K562 (cell line): Measurements from ENCODE around the gene RIMKLA. TPM values are rescaled to one million over a fixed set of nuclear protein-coding genes. Genes with fewer than 3 reads are reported as not detected.

Experiments
- BCOR ChIP-seq: fragments of 450-650 bp; IDR thresholded peaks from 2 replicates; pipeline ENCODE4 v1.6.1; 2016
- CBX3 ChIP-seq, 2 experiments: IDR thresholded peaks; 1 replicate in 1 of 2; 2 replicates in 1 of 2; pipeline ENCODE4 v1.6.1; 2012; ENCODE audit warnings: inconsistent platforms in 2 of 2, low read length in 2 of 2, borderline replicate concordance in 1 of 2, control low read depth in 1 of 2
- DACH1 ChIP-seq: fragments of 450-650 bp; IDR thresholded peaks from 2 replicates; pipeline ENCODE4 v1.6.1; 2018; ENCODE audit not compliant: partially characterized antibody
- DMBX1 ChIP-seq: fragments of 250-450 bp; sonication (Bioruptor Pico); IDR thresholded peaks from 2 replicates; pipeline ENCODE4 v1.8.0; 2022; ENCODE audit warnings: inconsistent platforms, mild to moderate bottlenecking, moderate library complexity, borderline replicate concordance
- FOXK2 ChIP-seq, 2 experiments: fragments of 450-650 bp; IDR thresholded peaks in 1 of 2; conservative IDR thresholded peaks in 1 of 2; 2 replicates each; pipeline ENCODE4 v1.6.1; 2016; ENCODE audit warnings: low read depth in 2 of 2, mild to moderate bottlenecking in 1 of 2
- ILF3 ChIP-seq: fragments of 450-650 bp; IDR thresholded peaks from 2 replicates; pipeline ENCODE4 v1.6.1; 2018; ENCODE audit warnings: antibody characterized with exemption, mild to moderate bottlenecking, moderate library complexity, borderline replicate concordance
- MAZ ChIP-seq, 2 experiments: fragments of 450-650 bp in 1 of 2; sonication (generic) in 1 of 2; formaldehyde crosslinking; IDR thresholded peaks in 1 of 2; conservative IDR thresholded peaks in 1 of 2; 2 replicates each; pipeline versions ENCODE4 v1.4.0 to v1.5.0; 2020; ENCODE audit warnings: mild to moderate bottlenecking in 1 of 2, missing genetic modification reagents in 1 of 2
- NFIC ChIP-seq: fragments of 450-650 bp; IDR thresholded peaks from 2 replicates; pipeline ENCODE4 v1.6.1; 2017; ENCODE audit warnings: mild to moderate bottlenecking, inconsistent platforms
- NR2C1 ChIP-seq, 2 experiments: fragments of 450-650 bp; IDR thresholded peaks; 2 replicates each; pipeline ENCODE4 v1.6.1; 2017; ENCODE audit warnings: mild to moderate bottlenecking in 2 of 2, antibody characterized with exemption in 1 of 2, inconsistent platforms in 1 of 2, missing compliant biosample characterization in 1 of 2, missing genetic modification characterization in 1 of 2
- POLR2AphosphoS5 ChIP-seq: IDR thresholded peaks from 2 replicates; pipeline ENCODE4 v1.6.1; 2011; ENCODE audit warnings: mild to moderate bottlenecking, low read depth, low read length, moderate library complexity; ENCODE audit not compliant: control insufficient read depth, insufficient read depth
- RBM17 ChIP-seq: fragments of 200-400 bp; formaldehyde crosslinking; IDR thresholded peaks from 2 replicates; pipeline ENCODE4 v1.6.1; 2017; ENCODE audit warnings: low read depth, mild to moderate bottlenecking, low read length, borderline replicate concordance
- SMAD4 ChIP-seq: fragments of 250-450 bp; sonication (Bioruptor Pico); conservative IDR thresholded peaks from 2 replicates; pipeline ENCODE4 v1.8.0; 2021; ENCODE audit warnings: inconsistent platforms, mild to moderate bottlenecking, moderate library complexity
- ZNF263 ChIP-seq: sonication (generic); formaldehyde crosslinking; IDR thresholded peaks from 2 replicates; pipeline ENCODE4 v1.8.0; 2022; ENCODE audit warnings: mild to moderate bottlenecking, missing genetic modification reagents, borderline replicate concordance
- polyA plus RNA-seq, 8 experiments: library from polyadenylated mRNA; depleted of rRNA in 4 of 8; stranded (reverse) in 5 of 8; unstranded in 3 of 8; fragments of >200 nt; fragmentation: Nextera tagmentation in 2 of 8; fragmentation: Illumina TruSeq in 1 of 8; extraction: Ambion mirVana in 2 of 8; extraction: Trizol in 1 of 8; gene quantifications; 2 replicates each; pipeline versions ENCODE4 v1.2.1 to v1.2.3, GENCODE V29; 2011 to 2014; ENCODE audit warnings: inconsistent platforms in 1 of 8, missing spikeins in 1 of 8
- total RNA-seq, 7 experiments: library from RNA; depleted of rRNA in 6 of 7; stranded (reverse); fragments of >200 nt in 6 of 7; fragmentation: Illumina TruSeq in 2 of 7; extraction: Trizol in 2 of 7; gene quantifications; 2 replicates each; pipeline versions ENCODE4 v1.2.1 to v1.2.3, GENCODE V29; 2011 to 2021; ENCODE audit warnings: low replicate concordance in 1 of 7
- TF ChIP-seq, protein P1 (sequence below), 2 experiments: IDR thresholded peaks; 2 replicates each; pipeline ENCODE4 v1.6.1; 2011; ENCODE audit warnings: borderline replicate concordance in 1 of 2, control low read depth in 1 of 2, low read depth in 1 of 2, low read length in 1 of 2, mild to moderate bottlenecking in 1 of 2, mixed read lengths in 1 of 2, moderate library complexity in 1 of 2; ENCODE audit not compliant: insufficient read depth in 1 of 2, insufficient read length in 1 of 2, poor library complexity in 1 of 2, severe bottlenecking in 1 of 2; ENCODE audit errors: extremely low read depth in 1 of 2
- TF ChIP-seq, protein P2 (sequence below), 2 experiments: IDR thresholded peaks; 2 replicates each; pipeline ENCODE4 v1.6.1; 2012; ENCODE audit warnings: improper control_type of control experiment in 2 of 2, low read depth in 2 of 2, low read length in 2 of 2, borderline replicate concordance in 1 of 2
- TF ChIP-seq, protein P3 (sequence below): fragments of 450-650 bp; formaldehyde crosslinking; IDR thresholded peaks from 2 replicates; pipeline ENCODE4 v1.4.0; 2020; ENCODE audit warnings: mild to moderate bottlenecking, moderate library complexity
- TF ChIP-seq, protein P4 (sequence below): fragments of 250-450 bp; sonication (Bioruptor Pico); IDR thresholded peaks from 2 replicates; pipeline ENCODE4 v1.9.0; 2021; ENCODE audit warnings: mild to moderate bottlenecking, inconsistent platforms

RIMKLA gene
- total and polyA plus RNA-seq, 9 of the 15 experiments (the other 6 are each of a cell fraction or from before 2014, with no cell fraction given), result 0.02 TPM; not detected in 8

DNA sequence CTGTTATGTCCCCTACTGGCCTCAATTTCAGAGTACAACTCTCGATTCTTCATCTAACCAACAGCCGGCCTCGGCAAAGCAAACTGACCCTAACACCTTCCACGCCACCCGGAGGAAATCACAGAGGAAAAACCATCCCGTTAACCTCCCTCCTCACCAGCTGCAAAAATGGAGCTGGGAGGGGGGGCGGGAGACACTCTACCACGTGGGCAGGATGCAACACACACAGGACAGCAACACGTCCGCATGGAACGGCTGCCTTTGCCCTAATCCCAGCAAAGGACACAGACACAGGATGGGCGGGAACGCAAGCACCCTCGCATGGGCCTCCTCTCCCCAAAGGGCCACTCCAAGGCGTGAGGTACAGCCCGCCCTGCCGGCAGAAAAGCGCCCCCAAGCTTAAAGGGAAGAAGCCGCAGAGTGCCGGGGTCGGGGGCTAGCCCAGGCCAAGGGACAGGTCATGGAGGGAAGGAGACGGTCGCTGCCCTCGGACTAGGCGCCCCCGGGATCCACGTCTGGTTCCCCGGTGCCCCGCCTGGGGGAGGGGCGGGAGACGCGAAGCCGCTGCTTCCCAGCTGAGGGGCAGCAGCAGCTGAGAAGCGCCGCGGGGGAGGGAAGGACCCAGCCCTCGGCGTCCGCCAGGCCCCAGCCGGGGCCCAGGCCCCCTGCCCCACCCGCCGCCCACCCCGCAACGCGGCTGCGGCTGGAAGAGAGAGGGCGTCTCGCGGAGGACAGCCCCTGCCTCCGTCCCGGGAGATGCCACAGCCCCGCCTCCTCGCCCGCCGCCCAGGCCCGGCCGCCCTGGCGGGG is 46.1 kb upstream of the RIMKLA start (continued):
- TF ChIP-seq, protein P1, sequence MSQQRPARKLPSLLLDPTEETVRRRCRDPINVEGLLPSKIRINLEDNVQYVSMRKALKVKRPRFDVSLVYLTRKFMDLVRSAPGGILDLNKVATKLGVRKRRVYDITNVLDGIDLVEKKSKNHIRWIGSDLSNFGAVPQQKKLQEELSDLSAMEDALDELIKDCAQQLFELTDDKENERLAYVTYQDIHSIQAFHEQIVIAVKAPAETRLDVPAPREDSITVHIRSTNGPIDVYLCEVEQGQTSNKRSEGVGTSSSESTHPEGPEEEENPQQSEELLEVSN (IDR thresholded peaks at IDR 0.05; ENCODE audit: borderline replicate concordance in 1 of 2, extremely low read depth in 1 of 2, insufficient read depth in 1 of 2, insufficient read length in 1 of 2, low read depth in 1 of 2, low read length in 1 of 2, poor library complexity in 1 of 2, severe bottlenecking in 1 of 2), result peak; percentile 78 to 81
- 0 out of 2 replicates have a peak, but pooled peaks have one; percentile 14 for TF ChIP-seq ZNF263 (CRISPR knock-in tag)
- no peak for TF ChIP-seq ILF3
- TF ChIP-seq, protein P2, sequence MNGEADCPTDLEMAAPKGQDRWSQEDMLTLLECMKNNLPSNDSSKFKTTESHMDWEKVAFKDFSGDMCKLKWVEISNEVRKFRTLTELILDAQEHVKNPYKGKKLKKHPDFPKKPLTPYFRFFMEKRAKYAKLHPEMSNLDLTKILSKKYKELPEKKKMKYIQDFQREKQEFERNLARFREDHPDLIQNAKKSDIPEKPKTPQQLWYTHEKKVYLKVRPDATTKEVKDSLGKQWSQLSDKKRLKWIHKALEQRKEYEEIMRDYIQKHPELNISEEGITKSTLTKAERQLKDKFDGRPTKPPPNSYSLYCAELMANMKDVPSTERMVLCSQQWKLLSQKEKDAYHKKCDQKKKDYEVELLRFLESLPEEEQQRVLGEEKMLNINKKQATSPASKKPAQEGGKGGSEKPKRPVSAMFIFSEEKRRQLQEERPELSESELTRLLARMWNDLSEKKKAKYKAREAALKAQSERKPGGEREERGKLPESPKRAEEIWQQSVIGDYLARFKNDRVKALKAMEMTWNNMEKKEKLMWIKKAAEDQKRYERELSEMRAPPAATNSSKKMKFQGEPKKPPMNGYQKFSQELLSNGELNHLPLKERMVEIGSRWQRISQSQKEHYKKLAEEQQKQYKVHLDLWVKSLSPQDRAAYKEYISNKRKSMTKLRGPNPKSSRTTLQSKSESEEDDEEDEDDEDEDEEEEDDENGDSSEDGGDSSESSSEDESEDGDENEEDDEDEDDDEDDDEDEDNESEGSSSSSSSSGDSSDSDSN (IDR thresholded peaks at IDR 0.05; ENCODE audit: borderline replicate concordance in 1 of 2, low read depth in 2 of 2, low read length in 2 of 2), result peak in 1 of 2 experiments; percentile 67; a peak in 1 of 4 replicates
- TF ChIP-seq MAZ (CRISPR knock-in tag; conservative IDR thresholded peaks at IDR 0.05 in 1 of 2, IDR thresholded peaks at IDR 0.05 in 1 of 2), result peak in 1 of 2 experiments; percentile 14; a peak in 1 of 4 replicates
- TF ChIP-seq NR2C1 (IDR thresholded peaks at IDR 0.05), result peak; percentile 14; the same call in 1 of the 2 replicates
- peak; percentile 18; the same call in 1 of the 2 replicates for TF ChIP-seq NR2C1 (tag; IDR thresholded peaks at IDR 0.05)
- no peak for TF ChIP-seq CBX3 (IDR thresholded peaks at IDR 0.05; ENCODE audit: borderline replicate concordance in 1 of 2, low read length in 2 of 2)
- peak; percentile 62; the same call in 1 of the 2 replicates for TF ChIP-seq SMAD4 (CRISPR knock-in tag)
- TF ChIP-seq DACH1, result peak; percentile 34
- TF ChIP-seq, protein P3, sequence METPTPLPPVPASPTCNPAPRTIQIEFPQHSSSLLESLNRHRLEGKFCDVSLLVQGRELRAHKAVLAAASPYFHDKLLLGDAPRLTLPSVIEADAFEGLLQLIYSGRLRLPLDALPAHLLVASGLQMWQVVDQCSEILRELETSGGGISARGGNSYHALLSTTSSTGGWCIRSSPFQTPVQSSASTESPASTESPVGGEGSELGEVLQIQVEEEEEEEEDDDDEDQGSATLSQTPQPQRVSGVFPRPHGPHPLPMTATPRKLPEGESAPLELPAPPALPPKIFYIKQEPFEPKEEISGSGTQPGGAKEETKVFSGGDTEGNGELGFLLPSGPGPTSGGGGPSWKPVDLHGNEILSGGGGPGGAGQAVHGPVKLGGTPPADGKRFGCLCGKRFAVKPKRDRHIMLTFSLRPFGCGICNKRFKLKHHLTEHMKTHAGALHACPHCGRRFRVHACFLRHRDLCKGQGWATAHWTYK, result no peak
- no peak for TF ChIP-seq DMBX1 (CRISPR knock-in tag)
- TF ChIP-seq BCOR, result 0 out of 2 replicates have a peak, but pooled peaks have one; percentile 9
- no peak for TF ChIP-seq RBM17
- TF ChIP-seq NFIC, result 0 out of 2 replicates have a peak, but pooled peaks have one; percentile 2
- TF ChIP-seq, protein P4, sequence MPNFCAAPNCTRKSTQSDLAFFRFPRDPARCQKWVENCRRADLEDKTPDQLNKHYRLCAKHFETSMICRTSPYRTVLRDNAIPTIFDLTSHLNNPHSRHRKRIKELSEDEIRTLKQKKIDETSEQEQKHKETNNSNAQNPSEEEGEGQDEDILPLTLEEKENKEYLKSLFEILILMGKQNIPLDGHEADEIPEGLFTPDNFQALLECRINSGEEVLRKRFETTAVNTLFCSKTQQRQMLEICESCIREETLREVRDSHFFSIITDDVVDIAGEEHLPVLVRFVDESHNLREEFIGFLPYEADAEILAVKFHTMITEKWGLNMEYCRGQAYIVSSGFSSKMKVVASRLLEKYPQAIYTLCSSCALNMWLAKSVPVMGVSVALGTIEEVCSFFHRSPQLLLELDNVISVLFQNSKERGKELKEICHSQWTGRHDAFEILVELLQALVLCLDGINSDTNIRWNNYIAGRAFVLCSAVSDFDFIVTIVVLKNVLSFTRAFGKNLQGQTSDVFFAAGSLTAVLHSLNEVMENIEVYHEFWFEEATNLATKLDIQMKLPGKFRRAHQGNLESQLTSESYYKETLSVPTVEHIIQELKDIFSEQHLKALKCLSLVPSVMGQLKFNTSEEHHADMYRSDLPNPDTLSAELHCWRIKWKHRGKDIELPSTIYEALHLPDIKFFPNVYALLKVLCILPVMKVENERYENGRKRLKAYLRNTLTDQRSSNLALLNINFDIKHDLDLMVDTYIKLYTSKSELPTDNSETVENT (CRISPR knock-in tag), result no peak; the same call in 1 of the 2 replicates
- TF ChIP-seq POLR2AphosphoS5, result peak; percentile 34; the same call in 1 of the 2 replicates
- TF ChIP-seq FOXK2 (conservative IDR thresholded peaks at IDR 0.05 in 1 of 2, IDR thresholded peaks at IDR 0.05 in 1 of 2; ENCODE audit: low read depth in 2 of 2), result peak; percentile 85 to 88
